GM18498 (cell line): ENCODE results near the gene RNF186.
"Not testable (repeated sequence)": the region's sequence is repeated elsewhere in the genome, so short reads cannot be mapped to it uniquely, and the experiment has no call there.

Experiments
- ATAC-seq: cut with Tn5 transposase; IDR thresholded peaks from one replicate; pipeline ENCODE4 v1.9.1; 2021; ENCODE audit warnings: mild to moderate bottlenecking, moderate library complexity; ENCODE audit not compliant: unreplicated experiment

The RNF186 gene

DNA sequence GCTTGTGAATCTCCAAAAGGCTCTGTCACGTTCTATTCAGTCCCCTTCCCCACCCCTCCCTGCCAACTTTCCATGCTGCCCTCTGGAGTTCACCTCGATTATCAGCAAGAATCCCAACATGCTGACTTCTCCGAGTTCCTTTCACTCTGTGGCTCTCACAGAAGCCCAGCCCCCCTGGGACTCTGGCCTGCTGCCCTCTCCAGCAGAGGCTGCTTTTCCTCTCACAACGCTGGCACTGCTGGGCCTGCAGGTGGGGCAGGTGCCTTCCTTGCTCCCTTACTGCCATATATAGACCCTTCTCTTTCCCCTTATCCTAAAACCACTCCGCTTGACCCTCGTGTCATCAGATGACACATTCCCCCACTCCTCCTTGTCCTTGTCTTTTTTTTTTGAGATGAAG, 10.2 kb upstream of the RNF186 start:
- no peak for ATAC-seq

DNA sequence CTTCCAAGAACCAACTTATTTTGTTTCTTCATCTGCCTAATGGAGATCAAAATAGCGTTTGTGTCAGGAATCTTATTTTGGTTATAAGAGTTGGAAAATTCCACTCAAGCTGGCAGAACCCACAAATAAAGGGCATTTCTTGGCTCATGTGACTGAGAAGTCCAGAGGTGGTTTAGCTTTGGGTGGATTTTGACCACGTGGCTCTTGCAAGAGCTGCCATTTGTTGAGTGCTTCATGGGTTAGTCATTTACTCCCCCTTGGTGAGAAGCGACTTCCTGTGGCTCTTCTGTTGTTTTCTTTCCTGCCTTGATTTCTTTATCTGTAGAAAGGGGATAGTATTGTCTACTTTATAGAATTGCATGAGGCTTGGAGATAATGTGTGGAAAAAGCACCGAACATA, 9.5 kb upstream of the RNF186 start:
- no peak for ATAC-seq

DNA sequence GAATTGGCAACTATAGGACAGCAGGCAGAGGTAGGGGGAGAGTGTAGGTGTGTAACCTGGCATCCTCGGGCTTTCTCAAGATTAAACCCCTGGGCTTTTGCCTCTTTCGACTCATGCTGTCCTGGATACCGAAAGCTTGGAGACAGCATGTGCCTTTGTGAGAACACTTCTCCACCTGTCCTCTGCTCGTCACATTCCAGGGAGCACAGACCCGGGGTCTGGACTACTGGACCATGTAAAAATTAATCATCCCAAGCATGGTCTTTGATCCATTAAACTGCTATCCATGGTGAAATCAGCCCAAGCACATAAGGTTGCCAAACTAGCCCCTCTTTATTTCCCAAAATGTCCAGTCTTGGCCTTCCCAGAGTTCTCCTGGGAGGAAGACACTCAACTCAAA, 9.0 kb upstream of the RNF186 start:
- no peak for ATAC-seq

DNA sequence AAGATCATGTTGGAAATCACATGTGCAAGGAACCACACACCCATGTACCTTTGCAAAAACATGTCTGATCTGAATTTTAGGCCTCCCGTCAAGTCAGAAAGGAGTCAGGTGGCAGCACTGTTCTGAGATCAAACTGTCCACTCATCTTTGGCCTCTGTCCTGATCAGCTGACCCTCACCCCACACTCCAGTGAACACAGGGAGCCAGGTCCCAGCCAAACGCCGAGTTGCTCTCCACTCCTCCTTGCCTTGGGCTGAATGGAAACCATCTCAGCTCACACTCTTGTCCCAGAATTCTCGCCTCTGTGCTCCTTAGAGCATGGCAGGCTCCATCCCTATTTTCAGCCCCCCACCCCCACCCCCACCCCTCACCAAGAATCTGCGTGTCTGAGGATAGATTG, 4.6 kb upstream of the RNF186 start:
- ATAC-seq: no peak

GRCh38 chr1:19818324-19818723, 3.2 kb upstream of the RNF186 start:
- no peak for ATAC-seq

DNA sequence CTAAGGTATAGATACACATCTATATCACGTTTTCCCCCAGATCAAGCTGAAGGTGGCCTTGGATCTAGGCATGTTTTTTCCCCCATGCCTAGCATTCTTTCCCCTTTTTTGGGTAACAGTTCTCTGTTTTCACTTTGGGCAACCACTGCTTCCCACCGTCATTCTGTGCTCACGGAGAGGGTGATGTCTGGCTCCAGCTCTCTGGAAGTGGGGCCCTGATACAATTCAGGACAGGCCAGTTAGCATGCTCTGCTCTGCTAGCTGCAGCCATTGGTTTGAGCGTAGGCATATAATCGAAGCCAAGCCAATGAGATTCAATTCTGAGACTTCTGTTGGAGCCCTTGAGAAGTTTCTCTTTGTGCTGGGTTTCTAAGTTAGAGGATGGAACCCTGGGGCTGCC, 2.1 kb upstream of the RNF186 start:
- ATAC-seq: no peak

- not testable (repeated sequence) for ATAC-seq
Observed at GRCh38 chr1:19816737-19817086, 1.6 kb upstream of the RNF186 start.

- no peak for ATAC-seq
Observed at GRCh38 chr1:19815801-19816736, 986 bp upstream of the RNF186 start.

DNA sequence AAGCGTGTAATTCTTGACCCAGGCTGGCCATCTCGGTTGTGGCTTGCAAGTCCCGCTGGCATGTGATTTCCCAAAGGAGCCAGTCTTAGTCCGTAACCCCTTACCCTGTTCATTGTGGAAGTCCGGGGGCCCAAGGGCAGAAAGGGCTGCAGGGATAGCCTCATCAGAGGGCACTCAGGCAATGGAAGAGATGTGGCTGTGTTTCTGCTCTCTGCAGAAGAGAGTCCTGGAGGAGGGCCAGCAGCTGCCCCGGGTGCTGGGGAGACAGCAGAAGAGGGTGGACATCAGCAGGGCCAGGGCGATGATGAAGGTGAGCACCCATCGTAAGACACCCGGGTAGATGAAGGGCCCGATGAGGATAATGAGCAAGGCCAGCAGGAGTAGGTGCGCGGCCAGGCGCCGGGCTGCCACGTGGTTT, 830 bp downstream of the RNF186 start:
- ATAC-seq: no peak

GRCh38 chr1:19813643-19813960, 1.5 kb downstream of the RNF186 start:
- ATAC-seq: no peak

DNA sequence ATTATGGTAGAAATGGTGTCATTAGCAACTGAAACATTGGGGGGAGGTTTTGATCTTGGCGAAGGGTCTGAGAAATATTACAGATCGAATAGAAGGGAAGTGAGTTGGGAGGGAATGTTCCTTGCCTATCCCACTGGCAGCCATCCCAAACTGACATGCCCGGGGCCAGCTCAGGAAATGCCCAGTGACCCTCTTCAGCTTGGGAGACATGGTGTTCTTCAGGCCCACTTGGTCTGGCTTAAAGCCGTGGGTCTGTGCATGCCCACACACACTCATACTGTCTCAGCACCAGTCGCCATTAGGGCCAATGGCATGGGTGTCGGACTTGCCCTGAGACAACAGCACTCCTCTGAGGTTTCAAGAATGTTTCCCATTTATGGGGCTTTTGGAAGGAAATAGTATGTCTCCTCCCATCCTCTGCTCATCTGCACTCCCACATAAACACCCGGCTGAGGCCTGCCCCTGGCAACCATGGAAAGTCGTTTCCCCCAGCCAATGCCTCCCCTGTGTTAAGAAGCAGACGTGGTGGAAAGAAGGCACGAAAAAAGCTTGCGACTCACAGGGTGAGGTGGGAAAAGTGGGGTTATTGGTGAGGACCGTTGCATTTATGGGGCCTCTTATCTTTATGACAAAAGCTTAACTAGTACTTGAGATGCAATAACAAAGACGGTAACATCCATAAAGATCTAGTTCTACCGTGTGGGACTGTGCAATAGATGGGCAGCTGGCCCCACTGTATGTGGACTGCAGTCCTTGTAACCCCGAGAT, 2.0 kb downstream of the RNF186 start:
- ATAC-seq: no peak

DNA sequence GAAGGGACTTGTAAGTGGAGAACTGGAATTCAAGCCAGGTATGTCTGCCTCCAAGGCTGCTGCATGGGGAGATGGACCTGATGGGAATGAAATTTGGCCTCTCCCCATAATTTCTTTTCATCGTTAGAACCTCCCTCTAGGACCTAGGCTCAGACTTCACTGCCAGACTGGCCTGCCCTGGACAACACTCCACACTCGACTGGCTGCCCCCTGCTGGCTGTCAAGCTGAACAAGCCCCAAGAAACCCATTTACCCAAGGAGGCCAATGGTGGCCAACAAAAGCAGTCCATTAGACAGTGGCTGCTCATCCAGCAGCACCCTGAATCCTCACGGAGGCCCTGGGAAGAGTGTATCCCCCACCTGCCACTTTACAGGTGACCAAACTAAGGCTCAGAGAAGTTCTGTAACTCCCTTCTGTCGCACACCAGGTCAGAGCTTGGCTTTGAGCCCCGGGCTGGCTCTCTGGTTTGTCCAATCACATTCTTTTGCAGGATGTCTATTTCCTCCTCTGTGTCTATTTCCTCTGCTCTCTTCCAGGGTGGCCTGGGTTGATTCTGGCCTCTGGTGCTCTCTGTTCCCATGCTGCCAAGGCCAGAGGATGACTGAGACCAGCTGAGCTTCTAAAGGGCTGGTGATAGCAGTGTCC, 3.8 kb downstream of the RNF186 start:
- ATAC-seq: no peak

DNA sequence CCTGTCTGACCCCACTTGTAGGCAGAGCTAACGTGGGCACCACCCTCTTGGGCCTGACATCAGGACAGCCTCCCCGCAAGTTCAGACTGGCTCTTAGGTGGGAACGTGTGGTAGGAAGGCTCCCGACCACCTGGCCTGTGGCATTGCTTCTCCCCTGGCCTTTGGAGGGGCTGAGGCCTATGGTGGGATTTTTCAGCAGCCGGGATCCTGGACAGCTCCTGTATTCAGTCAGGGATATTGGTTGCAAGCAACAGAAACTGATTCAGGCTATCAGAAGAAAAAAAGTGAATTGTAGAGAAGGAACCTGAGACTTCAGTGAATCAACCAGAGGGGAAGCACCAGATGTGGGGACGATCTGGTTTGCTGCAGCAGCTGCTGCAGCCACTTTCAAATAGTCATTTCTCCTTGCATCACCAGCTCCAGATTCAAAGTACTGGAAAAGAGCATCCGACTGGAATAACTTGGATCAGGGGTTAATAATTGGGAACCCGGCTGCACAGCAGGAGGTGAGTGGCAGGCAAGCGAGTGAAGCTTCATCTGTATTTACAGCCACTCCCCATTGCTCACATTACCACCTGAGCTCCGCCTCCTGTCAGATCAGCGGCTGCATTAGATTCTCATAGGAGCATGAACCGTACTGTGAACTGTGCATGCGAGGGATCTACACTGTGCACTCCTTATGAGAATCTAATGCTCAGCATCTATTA, 5.9 kb downstream of the RNF186 start:
- no peak for ATAC-seq

DNA sequence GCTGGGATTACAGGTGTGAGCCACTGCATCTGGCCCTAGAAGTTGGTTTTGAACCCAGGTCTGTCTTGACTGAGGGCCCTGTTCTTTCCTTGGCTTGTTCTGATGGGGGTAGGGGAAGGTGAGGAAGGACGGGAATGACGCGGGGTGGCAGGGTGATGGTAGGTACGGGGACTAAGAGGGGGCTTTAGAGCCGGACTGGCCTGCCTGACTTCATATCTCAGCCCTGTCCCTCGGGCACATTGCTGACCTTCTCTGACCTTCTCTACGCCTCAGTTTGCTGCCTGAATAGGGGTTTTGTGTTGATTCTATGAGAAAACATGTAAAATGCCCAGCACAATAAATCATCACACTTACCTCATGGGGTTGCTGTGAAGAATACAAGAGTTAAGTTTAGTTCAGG, 6.7 kb downstream of the RNF186 start:
- no peak for ATAC-seq

DNA sequence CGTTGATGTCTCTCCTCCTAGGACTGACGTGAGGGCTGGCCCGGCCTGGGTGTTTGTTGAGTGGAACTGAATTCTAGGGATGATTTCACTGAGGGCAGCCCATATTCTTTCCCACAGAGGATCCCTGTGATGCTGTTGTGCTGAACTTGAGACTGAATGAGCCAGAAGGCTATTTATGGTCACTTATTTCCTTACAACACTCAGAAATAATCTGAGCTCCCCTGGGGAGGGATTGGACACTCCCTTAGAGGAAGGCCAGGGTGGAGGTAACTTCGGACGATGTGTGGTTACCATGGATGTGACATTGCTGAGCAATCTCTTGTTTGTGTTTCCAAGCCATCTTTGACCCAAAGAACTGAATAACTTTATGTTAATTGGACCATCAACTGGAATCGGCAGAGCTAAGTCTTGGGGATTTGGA, 10.2 kb downstream of the RNF186 start:
- ATAC-seq: no peak

DNA sequence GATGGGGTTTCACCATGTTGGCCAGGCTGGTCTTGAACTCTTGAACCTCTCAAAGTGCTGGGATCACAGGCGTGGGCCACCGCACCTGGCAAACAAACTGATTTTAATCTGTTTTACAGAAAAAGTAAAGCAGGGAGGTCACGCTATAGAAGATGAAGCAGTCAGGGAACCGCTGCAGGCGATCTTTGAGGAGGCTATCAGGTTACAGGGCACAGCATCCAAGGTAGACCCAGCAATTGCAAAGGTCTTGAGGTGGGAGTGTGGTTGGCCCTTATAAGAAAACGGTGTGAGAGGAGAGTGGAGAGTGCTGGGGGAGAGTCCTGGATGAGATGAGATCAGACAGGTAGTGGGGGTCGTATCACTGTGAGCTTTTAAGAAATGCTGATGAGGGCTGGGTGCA, 12.8 kb downstream of the RNF186 start:
- no peak for ATAC-seq

DNA sequence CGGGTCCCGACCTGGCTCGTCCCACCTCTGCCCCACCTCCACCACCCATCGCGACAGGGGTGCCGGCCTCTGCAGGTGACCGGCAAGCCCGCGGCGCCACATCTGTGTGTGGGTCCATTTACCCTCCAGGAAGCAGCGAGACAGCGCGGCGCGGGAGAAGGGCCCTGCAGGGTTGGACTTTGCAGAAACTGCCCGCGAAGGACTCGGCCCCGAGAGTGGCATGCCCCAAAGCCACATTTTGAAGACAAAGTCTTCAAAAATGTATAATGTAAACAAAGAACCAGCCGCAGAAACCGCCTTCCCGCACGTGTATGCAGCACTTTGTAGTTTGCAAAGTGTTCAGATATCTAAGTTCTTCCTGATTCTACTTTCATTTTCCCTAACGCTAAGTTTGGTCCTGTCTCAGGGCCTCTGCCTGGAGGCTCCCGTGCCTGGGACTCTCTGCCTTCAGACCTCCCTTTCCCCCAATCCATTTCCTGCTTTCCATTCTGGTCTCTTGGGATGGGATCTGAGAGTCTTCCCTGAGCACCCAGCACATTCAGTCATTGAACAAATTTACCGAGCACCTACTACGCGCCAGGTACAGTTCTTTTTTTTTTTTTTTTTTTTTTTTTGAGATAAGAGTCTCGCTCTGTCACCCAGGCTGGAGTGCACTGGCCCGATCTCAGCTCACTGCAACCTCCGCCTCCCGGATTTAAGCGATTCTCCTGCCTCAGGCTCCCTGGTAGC, 14.8 kb downstream of the RNF186 start:
- peak; percentile 51 for ATAC-seq

GRCh38 chr1:19799230-19800075, 15.6 kb downstream of the RNF186 start, which contains the start of gene TMCO4:
Gene TMCO4, minus strand, starts transcription at chr1:19799916. Its CDS starts 19,158 bp downstream, at chr1:19780758.
- ATAC-seq: peak; percentile 80

GRCh38 chr1:19798486-19799229, 16.4 kb downstream of the RNF186 start:
- no peak for ATAC-seq
